Ishikawa (cell line): ENCODE measurements around the gene PRKD2.

Experiments used
- CEBPB ChIP-seq: IDR thresholded peaks from 2 replicates; pipeline ENCODE4 v1.6.1; 2012
- CREB1 ChIP-seq: IDR thresholded peaks from 2 replicates; pipeline ENCODE4 v1.6.1; 2012; ENCODE audit warnings: low read depth
- EGR1 ChIP-seq: IDR thresholded peaks from 2 replicates; pipeline ENCODE4 v1.6.1; 2012
- EP300 ChIP-seq: IDR thresholded peaks from 2 replicates; pipeline ENCODE4 v1.6.1; 2012; ENCODE audit warnings: borderline replicate concordance
- FOXM1 ChIP-seq: IDR thresholded peaks from 2 replicates; pipeline ENCODE4 v1.6.1; 2012; ENCODE audit warnings: low read depth, borderline replicate concordance
- NFIC ChIP-seq: IDR thresholded peaks from 2 replicates; pipeline ENCODE4 v1.6.1; 2012
- RAD21 ChIP-seq: IDR thresholded peaks from 2 replicates; pipeline ENCODE4 v1.6.1; 2012; ENCODE audit warnings: low read depth
- TAF1 ChIP-seq: IDR thresholded peaks from 2 replicates; pipeline ENCODE4 v1.6.1; 2012; ENCODE audit warnings: low read depth, mild to moderate bottlenecking
- TCF12 ChIP-seq: IDR thresholded peaks from 2 replicates; pipeline ENCODE4 v1.6.1; 2012; ENCODE audit warnings: low read depth
- TEAD4 ChIP-seq: IDR thresholded peaks from 2 replicates; pipeline ENCODE4 v1.6.1; 2012
- YY1 ChIP-seq: IDR thresholded peaks from 2 replicates; pipeline ENCODE4 v1.6.1; 2012; ENCODE audit warnings: low read depth
- ZBTB7A ChIP-seq: IDR thresholded peaks from 2 replicates; pipeline ENCODE4 v1.6.1; 2012; ENCODE audit warnings: low read depth
- TF ChIP-seq, protein P1 (sequence below): IDR thresholded peaks from 2 replicates; pipeline ENCODE4 v1.6.1; 2012; ENCODE audit warnings: low read depth, mild to moderate bottlenecking
- TF ChIP-seq, protein P2 (sequence below): IDR thresholded peaks from 2 replicates; pipeline ENCODE4 v1.6.1; 2012
- TF ChIP-seq, protein P3 (sequence below): IDR thresholded peaks from 2 replicates; pipeline ENCODE4 v1.6.1; 2012

PRKD2 gene

DNA sequence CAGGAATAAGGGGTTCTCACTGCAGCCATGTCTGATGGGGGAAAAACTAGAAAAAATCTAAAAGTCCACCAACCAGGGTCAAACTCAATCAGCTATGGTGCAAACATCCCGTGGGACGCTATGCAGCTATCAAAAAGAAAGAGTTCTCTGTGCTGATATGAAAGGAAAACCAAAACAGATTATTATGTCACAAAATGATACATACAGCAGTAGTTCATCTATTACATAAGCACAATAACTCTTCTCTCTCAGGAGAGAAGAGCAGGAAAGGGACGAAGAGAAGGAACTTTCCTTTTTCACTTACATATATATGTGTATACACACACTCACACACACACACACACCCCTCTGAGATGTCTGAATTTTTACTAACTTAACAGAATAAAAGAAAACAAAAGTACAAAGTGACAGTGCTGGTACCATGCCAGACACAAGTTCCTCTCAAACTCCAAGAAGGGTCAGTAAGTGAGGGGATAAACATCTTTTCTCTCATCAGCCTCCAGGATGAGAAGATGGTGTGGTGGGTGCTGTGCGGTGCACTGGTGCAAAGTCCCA is 26.1 kb upstream of the PRKD2 start:
- TF ChIP-seq, protein P1, sequence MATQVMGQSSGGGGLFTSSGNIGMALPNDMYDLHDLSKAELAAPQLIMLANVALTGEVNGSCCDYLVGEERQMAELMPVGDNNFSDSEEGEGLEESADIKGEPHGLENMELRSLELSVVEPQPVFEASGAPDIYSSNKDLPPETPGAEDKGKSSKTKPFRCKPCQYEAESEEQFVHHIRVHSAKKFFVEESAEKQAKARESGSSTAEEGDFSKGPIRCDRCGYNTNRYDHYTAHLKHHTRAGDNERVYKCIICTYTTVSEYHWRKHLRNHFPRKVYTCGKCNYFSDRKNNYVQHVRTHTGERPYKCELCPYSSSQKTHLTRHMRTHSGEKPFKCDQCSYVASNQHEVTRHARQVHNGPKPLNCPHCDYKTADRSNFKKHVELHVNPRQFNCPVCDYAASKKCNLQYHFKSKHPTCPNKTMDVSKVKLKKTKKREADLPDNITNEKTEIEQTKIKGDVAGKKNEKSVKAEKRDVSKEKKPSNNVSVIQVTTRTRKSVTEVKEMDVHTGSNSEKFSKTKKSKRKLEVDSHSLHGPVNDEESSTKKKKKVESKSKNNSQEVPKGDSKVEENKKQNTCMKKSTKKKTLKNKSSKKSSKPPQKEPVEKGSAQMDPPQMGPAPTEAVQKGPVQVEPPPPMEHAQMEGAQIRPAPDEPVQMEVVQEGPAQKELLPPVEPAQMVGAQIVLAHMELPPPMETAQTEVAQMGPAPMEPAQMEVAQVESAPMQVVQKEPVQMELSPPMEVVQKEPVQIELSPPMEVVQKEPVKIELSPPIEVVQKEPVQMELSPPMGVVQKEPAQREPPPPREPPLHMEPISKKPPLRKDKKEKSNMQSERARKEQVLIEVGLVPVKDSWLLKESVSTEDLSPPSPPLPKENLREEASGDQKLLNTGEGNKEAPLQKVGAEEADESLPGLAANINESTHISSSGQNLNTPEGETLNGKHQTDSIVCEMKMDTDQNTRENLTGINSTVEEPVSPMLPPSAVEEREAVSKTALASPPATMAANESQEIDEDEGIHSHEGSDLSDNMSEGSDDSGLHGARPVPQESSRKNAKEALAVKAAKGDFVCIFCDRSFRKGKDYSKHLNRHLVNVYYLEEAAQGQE: no peak
- TF ChIP-seq CREB1 (no peak), TCF12 (no peak), TAF1 (no peak), EGR1 (no peak), ZBTB7A (no peak), FOXM1 (no peak), NFIC (no peak), CEBPB (no peak), TEAD4 (no peak)
- TF ChIP-seq, protein P2, sequence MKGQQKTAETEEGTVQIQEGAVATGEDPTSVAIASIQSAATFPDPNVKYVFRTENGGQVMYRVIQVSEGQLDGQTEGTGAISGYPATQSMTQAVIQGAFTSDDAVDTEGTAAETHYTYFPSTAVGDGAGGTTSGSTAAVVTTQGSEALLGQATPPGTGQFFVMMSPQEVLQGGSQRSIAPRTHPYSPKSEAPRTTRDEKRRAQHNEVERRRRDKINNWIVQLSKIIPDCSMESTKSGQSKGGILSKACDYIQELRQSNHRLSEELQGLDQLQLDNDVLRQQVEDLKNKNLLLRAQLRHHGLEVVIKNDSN: no peak

DNA sequence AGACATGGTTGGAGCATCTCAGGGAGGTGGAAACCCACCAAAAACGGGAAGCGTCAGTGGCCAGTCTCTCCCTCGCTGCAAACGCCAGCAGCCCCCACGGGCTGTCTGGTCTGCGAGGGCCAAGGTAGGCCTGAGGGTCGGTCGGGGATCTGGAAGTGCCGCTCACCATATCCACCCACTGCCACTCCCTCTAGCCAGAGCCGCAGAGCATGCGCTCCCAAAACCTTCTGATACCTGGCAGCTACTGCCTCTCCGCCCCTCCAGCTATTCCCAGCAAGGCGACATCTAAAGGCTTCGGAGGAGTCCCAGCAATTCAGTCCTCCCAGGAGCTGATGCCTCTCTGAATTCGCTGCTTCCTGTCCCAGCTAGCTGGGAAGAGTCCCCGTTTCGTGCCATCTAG is 24.5 kb upstream of the PRKD2 start:
- no peak for TF ChIP-seq TAF1
- TF ChIP-seq EP300: no peak
- TF ChIP-seq TCF12: no peak
- TF ChIP-seq FOXM1: no peak
- TF ChIP-seq TEAD4: no peak
- TF ChIP-seq EGR1: no peak

DNA sequence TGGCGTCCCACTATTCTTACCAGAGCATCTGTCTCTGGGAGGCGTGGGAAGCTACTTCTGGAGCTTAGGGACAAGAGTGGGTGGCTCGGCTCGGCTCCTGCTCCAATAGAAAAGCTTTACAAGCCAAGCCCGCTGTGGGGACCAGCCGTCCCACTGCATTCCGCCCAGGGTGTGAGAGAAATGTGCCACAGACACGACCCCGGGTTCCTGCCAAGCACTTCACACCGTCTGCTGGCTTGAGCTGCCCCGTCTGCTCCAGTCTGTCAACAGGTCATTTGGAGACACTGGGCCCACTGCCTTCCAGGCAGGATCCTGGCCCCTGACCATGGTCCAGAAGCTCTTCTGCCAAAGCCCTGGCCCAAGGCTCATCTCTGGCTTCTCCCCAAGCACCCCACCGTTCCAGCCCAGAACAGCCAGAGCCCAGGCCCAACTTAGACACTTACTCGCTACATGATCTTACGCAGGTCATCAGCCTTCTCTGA is 22.4 kb upstream of the PRKD2 start:
- TF ChIP-seq EP300 (no peak), FOXM1 (no peak), CEBPB (no peak), TAF1 (no peak), RAD21 (no peak), ZBTB7A (no peak)

DNA sequence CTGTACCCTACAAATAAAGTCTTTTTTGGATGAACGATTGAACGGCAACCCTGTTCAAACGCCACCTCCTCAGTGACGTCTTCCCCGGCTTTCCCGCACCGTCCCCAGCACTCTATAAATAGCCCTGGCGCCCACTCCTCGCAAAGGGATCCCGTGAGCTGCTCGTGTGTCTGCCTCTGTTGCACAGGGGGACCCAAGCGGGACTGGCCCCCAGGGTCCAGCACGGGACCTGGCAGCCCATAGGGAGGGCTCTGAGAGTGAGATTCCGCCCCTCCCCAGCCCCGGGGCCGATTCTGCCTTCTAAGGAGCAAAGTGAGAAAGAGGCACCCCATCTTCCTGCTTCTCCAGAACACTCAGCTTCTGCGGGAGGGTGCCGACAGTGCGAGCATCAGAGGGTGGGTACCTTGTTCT is 20.9 kb upstream of the PRKD2 start:
- TF ChIP-seq TCF12: no peak
- no peak for TF ChIP-seq TEAD4
- no peak for TF ChIP-seq EP300
- no peak for TF ChIP-seq NFIC
- TF ChIP-seq, protein P2: no peak
- TF ChIP-seq TAF1: no peak
- no peak for TF ChIP-seq YY1

DNA sequence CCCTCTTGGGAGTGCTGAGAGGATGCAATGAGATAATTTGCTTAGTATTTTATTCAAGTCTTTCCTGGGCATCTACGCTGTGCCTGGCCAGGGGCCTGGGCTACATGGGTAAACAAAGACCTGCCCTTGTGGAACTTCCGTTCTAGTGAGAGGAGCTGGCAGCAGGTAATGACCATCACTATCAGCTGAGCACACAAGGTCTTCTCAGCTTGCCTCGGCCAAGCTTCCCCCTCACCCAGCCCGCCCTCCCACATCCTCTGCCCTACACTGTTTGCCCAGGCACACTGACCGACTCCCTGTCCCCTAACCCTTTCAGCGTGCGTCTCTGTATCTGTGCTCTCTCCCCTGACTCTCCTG is 20.4 kb upstream of the PRKD2 start:
- TF ChIP-seq FOXM1 (no peak), RAD21 (no peak), TCF12 (no peak), NFIC (no peak), CREB1 (no peak), TEAD4 (no peak), EGR1 (no peak), EP300 (no peak), TAF1 (no peak), ZBTB7A (no peak), YY1 (no peak), CEBPB (no peak)
- TF ChIP-seq, protein P1: no peak
- TF ChIP-seq, protein P2: no peak
- TF ChIP-seq, protein P3, sequence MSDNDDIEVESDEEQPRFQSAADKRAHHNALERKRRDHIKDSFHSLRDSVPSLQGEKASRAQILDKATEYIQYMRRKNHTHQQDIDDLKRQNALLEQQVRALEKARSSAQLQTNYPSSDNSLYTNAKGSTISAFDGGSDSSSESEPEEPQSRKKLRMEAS: no peak

DNA sequence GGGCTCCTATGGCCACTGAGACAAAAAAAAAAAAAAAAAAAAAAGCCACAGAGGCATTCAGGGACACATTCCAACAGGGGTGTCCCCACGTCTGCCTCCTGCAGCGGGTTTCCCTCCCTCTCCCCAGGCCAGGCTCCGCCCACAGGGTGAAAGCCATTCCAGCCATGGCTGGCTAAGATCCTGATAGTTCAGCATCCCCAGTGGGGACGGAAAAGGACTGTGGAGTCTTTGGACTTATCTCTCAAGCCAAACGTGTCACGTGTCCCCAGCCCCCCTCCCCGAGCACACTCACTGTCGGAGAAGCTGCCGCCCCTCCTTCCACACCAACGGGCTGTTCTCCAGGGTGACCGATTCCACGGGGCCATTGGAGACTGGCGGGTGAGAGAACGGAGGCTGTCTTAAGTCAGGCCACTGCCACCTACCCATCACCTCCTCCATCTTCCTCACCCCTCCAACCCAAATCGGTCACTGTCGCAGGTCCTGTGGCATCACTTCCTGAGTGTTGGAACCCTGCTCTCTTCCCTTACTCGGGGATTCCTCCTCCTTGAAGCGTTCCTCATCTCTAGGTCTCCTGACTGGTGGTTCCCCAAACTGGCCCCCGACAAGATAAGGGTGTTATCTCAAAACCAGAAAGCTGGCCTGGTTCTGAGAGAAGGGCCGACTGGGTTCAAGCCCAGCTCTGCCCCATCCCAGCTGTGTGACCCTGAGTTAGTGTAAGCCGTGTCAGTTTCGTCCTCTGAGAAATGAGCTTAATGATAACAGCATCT is 19.8 kb upstream of the PRKD2 start:
- TF ChIP-seq EGR1 (no peak), EP300 (no peak), CEBPB (no peak), TCF12 (no peak), NFIC (no peak), TEAD4 (no peak), ZBTB7A (no peak), RAD21 (no peak), CREB1 (no peak)
- TF ChIP-seq, protein P1: no peak
- TF ChIP-seq, protein P2: no peak
